Measurements from ENCODE around the gene TBC1D16. TPM values are rescaled to one million over a fixed set of nuclear protein-coding genes. Genes with fewer than 3 reads are reported as not detected.

Gene TBC1D16
- total RNA-seq (2014; rRNA removed; shearing (Covaris generic)), result 9.3 and 15.3 TPM in 2 replicates

DNA sequence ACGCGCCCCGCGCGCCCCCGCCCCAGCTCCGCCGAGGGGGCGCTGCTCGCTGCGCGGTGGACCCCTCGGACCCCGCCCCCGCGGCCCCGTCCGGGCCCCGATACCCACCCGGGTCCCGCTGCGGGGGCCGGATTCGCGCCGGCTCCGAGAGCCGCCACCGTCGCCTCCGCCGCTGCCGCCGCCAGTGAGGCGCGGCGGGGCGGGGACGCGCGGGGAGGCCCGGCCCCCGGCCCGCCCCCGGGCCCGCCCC, at the start of gene TBC1D16:
TSS of gene TBC1D16 (minus strand) at position 186 of the 250 bp plus-strand sequence. CDS start 22,325 bp downstream, outside the sequence.
- DNase-seq (ENCODE audit: low read depth), result no peak

DNA sequence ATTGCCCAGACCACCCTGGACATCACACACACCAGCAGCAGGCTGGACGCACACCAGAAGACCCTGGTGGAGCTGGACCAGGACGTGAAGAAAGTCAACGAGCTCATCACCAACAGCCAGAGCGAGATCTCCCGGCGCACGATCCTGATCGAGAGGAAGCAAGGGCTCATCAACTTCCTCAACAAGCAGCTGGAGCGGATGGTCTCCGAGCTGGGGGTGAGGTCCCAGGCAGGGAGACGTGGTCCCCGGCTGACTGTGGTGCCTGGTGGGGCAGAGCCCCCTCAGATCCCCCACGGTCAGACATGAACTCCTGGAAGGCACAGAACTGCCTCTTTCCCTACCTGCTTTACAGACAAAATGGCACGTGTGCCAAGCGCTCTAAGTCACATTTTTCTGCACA, 49.1 kb upstream of the TBC1D16 start:
- no peak for DNase-seq (ENCODE audit: low read depth)

DNA sequence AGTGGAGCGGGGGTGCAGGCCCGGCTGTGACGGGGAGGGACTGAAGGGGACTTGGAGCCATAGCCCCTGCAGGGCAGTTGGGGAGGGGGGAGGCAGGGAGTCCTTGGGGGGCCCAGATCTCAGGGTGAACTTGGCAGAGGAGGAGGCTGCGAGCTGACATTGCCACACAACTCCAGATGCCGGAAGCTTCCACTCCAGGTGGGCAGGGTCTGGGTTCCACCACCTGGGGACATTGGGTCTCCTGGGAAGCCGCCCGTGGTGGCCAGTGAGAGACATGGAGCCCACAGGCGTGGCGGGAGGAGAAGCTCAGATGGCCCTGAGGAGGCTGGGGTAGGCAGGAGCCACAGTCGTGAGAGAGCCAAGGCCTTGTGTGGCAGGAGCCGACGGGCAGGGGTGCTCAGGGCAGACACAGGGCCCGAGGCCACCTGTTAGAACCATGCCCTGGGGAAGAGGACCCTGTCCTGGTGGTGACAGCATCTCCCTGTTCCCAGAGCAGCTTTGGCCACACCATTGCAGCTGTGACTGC, 47.5 kb upstream of the TBC1D16 start:
- no peak for DNase-seq (ENCODE audit: low read depth)

DNA sequence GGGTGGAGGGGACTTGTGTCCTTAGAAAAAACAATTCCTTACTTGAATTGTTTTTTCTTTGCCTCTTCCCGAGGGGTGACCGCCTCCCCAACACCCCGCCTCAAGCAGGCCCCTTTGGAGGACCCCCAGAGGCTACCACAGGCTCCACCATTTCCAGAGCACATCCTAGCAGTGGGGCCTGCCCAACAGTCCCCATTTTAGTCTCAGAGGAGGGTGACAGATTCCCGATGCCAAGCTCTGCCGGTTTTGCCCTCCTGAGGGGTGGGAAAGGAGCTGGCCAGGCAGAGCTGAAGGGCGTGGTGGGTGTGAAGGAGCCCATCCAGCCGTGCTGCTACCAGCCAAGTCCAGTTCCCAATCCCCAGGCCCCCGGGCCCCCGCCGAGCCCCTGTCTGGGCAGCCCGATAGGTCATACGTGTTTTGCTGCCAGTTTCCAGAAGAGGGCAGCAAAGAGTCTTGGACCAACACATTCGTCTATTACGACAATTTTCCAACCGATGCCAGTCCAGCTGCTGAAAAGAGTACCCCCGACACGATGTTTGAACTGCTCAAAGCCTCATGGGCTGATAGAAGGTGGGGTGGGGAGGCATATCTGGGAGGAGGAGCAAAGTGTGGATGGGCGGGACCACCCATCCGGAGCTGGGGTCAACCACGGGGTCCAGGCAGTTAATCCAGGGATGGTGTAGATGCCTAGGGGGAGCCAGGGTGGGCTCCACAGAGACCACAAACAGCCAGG, 46.9 kb upstream of the TBC1D16 start:
- DNase-seq (ENCODE audit: low read depth), result peak; percentile 65

DNA sequence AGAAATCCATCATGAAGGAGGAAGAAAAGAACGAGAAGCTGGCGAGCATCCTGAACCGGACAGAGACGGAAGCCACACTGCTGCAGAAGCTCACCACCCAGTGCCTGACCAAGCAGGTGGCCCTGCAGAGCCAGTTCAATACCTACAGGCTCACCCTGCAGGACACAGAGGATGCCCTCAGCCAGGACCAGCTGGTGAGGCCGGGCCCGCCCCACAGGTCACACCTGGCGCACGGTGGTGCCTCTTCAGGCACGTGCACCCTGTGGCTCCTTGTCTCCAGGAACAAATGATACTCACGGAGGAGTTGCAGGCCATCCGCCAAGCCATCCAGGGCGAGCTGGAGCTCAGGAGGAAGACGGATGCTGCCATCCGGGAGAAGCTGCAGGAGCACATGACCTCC, 45.9 kb upstream of the TBC1D16 start:
- no peak for DNase-seq (ENCODE audit: low read depth)

- no peak for DNase-seq (ENCODE audit: low read depth)
Observed at GRCh38 chr17:80080081-80080480, 44.4 kb upstream of the TBC1D16 start.

DNA sequence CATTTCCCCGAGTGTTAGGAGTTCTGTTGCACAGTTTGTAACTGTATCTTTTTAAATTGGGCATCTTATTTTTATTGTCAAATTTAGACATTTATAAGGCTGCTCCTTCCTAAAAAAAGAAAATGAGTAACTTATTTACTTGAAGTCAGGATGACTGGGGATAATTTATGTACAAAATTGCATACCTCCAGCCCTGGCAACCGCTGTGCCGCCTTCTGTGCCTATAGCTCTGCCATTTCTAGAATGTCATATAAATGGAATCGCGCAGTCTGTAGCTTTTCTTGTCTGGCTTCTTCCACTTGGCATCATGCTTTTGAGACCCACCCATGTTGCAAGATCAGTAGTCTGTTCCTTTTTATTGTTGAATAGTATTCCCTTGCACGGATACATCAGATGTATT, 36.7 kb upstream of the TBC1D16 start:
- no peak for DNase-seq (ENCODE audit: low read depth)

DNA sequence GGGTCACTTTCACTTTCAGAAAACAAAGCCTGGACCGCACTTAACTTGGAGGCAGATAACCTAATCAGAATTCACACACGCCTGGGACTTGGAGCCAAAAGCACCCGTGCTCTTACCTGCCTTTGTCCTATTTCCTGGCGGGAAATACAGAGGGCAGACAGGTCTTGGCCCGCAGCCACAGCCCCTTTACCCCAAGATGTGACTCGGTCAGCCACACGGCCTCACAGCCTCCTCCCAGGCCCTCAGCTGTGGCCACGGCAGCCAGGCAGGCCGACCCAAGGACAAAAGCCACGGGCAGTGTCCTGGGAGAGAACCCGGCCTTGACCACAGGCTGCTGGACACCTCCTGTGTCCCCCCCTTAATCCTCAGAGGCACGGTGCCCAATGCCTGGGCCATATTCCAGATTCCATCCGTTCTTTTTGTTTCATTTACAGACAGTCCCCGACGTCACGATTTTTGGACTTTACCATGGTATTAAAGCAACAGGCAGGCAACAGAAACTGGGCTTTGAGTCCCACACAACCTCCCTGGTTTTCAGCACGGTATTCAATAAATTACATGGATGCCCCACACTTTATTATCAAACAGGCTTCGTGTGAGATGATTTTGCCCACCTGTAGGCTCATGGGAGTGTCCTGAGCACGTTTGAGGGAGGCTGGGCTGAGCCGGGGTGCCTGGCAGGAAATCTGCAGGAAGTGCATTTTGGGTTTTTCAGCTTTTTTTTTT, 35.6 kb upstream of the TBC1D16 start:
- peak; percentile 65 for DNase-seq (ENCODE audit: low read depth)

DNA sequence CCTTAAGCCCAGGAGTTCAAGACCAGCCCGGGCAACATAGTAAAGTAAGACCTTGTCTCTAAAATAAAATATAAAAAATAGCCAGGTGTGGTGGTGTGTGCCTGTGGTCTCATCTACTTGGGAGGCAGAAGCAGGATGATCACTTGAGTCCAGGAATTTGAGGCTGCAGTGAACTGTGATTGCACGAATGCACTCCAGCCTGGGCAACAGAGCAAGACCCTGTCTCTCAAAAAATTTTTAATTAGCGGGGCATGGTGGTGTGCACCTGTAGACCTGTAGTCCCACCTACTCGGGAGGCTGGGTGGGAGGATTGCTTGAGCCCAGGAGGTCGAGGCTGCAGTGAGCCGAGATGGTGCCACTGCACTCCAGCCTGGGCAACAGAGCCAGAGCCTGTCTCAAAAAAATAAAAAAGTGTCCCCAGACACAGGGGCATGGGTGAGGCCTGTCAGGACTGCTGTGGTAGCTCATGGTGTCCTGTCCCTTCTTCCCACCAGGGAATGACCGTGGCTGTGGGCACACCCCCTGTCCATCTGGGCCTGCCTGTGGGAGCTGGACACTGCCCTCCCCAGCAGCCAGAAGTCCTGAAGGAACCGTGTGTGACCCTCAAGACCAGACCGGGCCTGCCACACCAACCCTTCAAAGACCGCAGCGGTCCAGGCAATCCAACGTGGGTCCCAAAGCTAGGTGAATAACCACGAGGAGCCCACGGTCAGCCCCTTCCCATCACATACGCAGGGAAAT, 34.9 kb upstream of the TBC1D16 start:
- no peak for DNase-seq (ENCODE audit: low read depth)

GRCh38 chr17:80068301-80069222, 32.9 kb upstream of the TBC1D16 start:
- peak; percentile 17 for DNase-seq (ENCODE audit: low read depth)

GRCh38 chr17:80067393-80067986, 31.8 kb upstream of the TBC1D16 start:
- DNase-seq (ENCODE audit: low read depth), result no peak

GRCh38 chr17:80065478-80066170, 30.0 kb upstream of the TBC1D16 start:
- DNase-seq (ENCODE audit: low read depth), result no peak

DNA sequence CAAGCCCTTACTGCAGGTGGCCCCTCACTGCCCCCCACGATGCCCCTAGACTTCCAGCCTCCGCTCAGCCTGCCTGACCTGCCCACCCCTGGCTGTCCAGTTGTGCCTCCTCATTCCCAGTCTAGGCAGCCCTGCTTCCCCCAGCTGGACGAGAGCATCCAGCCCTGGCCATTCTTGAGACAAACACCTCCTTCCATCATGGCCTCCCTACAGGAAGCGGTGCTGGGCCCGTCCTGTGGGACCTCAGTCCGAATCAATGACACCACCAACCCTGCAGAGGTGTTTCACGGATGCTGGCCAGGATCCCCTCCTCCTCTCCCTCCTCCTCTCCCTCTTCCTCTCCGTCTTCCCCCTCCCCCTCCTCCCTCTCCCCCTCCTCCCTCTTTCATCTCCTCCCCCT, 29.0 kb upstream of the TBC1D16 start:
- DNase-seq (ENCODE audit: low read depth), result no peak

DNA sequence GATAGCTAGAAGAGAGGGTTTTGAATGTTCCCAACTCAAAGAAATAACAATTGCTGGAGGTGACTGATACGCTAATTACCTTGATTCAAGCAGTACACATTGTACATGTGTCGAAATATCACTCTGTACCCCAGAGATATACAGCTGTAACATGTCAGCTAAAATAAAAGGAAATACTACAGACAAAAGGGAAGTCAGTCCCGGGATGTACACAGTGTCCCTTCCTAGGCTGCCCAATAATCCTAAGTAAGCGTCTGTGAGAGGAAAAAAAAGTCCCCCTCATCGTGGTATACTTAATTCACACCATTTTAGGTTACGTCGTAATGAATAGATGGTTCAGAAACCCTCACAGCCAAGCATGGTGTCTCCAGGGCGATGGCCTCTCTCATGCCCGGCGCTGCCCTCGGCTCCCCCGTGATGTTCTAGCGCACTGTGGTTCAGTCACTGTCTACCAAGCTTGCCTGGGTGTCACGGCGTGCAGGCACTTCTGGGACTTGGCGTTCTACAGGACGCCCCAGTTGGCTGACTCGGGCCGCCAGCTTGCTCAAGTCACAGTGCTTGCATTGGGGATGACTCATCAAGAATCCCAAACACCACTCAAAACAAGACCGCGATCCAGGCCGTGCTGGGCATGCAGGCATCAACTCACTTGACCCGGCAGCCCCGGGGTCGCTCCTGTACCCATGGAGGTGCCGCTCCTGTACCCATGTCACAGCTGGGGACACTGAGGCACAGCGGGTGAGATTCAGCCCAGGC, 28.3 kb upstream of the TBC1D16 start:
- peak; percentile 80 for DNase-seq (ENCODE audit: low read depth)

- no peak for DNase-seq (ENCODE audit: low read depth)
Observed at GRCh38 chr17:80061421-80061820, 25.7 kb upstream of the TBC1D16 start.

DNA sequence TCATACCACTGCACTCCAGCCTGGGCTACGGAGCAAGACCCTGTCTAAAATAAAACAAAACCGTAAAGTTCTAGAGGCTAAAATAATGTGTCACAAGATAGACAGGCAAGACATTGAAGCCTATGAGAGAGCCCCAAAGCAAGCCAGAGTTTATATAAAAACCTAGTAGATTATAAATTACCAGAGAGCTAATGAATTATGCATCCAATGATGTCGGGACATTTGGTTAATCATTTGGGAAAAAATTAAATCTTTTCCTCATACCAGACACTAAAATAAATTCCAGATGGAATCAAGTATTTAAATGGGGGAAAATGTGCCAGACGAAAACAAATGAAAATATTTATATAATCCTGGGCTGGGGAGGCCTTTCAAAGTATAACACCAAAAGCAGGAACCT, 25.0 kb upstream of the TBC1D16 start:
- no peak for DNase-seq (ENCODE audit: low read depth)

- DNase-seq (ENCODE audit: low read depth), result no peak
Observed at GRCh38 chr17:80058311-80058955, 22.8 kb upstream of the TBC1D16 start.

GRCh38 chr17:80055597-80055996, 19.9 kb upstream of the TBC1D16 start:
- no peak for DNase-seq (ENCODE audit: low read depth)

GRCh38 chr17:80053102-80053501, 17.4 kb upstream of the TBC1D16 start:
- no peak for DNase-seq (ENCODE audit: low read depth)
